NCI-H1930 (cell line): ENCODE measurements around the gene SLBP.
A peak's percentile ranks its signal among the peaks of the same experiment; 100 is the strongest.

Source experiments
- DNase-seq, 2 experiments: peaks; one replicate each; lab custom pipeline; 2025; lab: John Stamatoyannopoulos, UW

The SLBP gene

GRCh38 chr4:1712216-1713002 is at the start of gene SLBP:
TSS of gene SLBP (minus strand) at chr4:1712319. CDS start at chr4:1712188, 131 bp downstream.
- peak; percentile 89 to 92 for DNase-seq

- DNase-seq, result no peak
Observed at GRCh38 chr4:1761130-1761689, 49.1 kb upstream of the SLBP start.

- DNase-seq, result no peak
Observed at GRCh38 chr4:1760521-1761071, 48.5 kb upstream of the SLBP start.

GRCh38 chr4:1759818-1760223 is 47.7 kb upstream of the SLBP start:
- DNase-seq, result no peak

- no peak for DNase-seq
Observed at GRCh38 chr4:1759170-1759817, 47.2 kb upstream of the SLBP start.

- no peak for DNase-seq
Observed at GRCh38 chr4:1758306-1759121, 46.4 kb upstream of the SLBP start.

GRCh38 chr4:1757836-1758235 is 45.7 kb upstream of the SLBP start:
- no peak for DNase-seq

GRCh38 chr4:1756893-1757779 is 45.0 kb upstream of the SLBP start:
- no peak for DNase-seq

GRCh38 chr4:1756079-1756478 is 44.0 kb upstream of the SLBP start:
- no peak for DNase-seq

- DNase-seq, result no peak
Observed at GRCh38 chr4:1755297-1755696, 43.2 kb upstream of the SLBP start.

GRCh38 chr4:1754336-1754735 is 42.2 kb upstream of the SLBP start:
- DNase-seq, result no peak

GRCh38 chr4:1753697-1754311 is 41.7 kb upstream of the SLBP start:
- DNase-seq, result no peak

- DNase-seq, result no peak
Observed at GRCh38 chr4:1753294-1753696, 41.2 kb upstream of the SLBP start.

- DNase-seq, result no peak
Observed at GRCh38 chr4:1752284-1753041, 40.3 kb upstream of the SLBP start.

GRCh38 chr4:1751919-1752283 is 39.8 kb upstream of the SLBP start:
- no peak for DNase-seq

GRCh38 chr4:1751155-1751918 is 39.2 kb upstream of the SLBP start:
- DNase-seq, result no peak

- no peak for DNase-seq
Observed at GRCh38 chr4:1750381-1751154, 38.4 kb upstream of the SLBP start.

- DNase-seq, result no peak
Observed at GRCh38 chr4:1749826-1750225, 37.7 kb upstream of the SLBP start.
